Smooth muscle cell (in vitro differentiated cells): ENCODE results near the gene MAPKAP1. TPM values are rescaled to one million over a fixed set of nuclear protein-coding genes. Genes with fewer than 3 reads are reported as not detected.

Experiments used
- DNase-seq: peaks from one replicate; lab custom pipeline; 2025; ENCODE audit not compliant: unreplicated experiment; lab: John Stamatoyannopoulos, UW
- H2AFZ ChIP-seq: fragments of 200-600 bp; sonication (generic); 2 replicates; pipeline ENCODE4 v1.6.0; 2016; ENCODE audit warnings: antibody characterized with exemption, low read depth, mild to moderate bottlenecking
- H3F3A ChIP-seq: fragments of 200-600 bp; sonication (generic); 2 replicates; pipeline ENCODE4 v1.6.0; 2017; ENCODE audit warnings: antibody characterized with exemption, low read depth
- H3K27ac ChIP-seq: fragments of 200-600 bp; sonication (generic); 2 replicates; pipeline ENCODE4 v1.5.1; 2016; ENCODE audit warnings: low read depth, mild to moderate bottlenecking
- H3K27me3 ChIP-seq: fragments of 200-600 bp; sonication (generic); 2 replicates; pipeline ENCODE4 v1.6.1; 2016; ENCODE audit warnings: low read depth, mild to moderate bottlenecking
- H3K36me3 ChIP-seq: fragments of 200-600 bp; sonication (generic); 2 replicates; pipeline ENCODE4 v1.5.1; 2016; ENCODE audit warnings: low read depth
- H3K4me1 ChIP-seq: fragments of 200-600 bp; sonication (generic); 2 replicates; pipeline ENCODE4 v1.5.1; 2016; ENCODE audit warnings: low read depth
- H3K4me2 ChIP-seq: fragments of 200-600 bp; sonication (generic); 2 replicates; pipeline ENCODE4 v1.6.0; 2016; ENCODE audit warnings: mild to moderate bottlenecking
- H3K4me3 ChIP-seq: fragments of 200-600 bp; sonication (generic); 2 replicates; pipeline ENCODE4 v1.5.1; 2016; ENCODE audit warnings: mild to moderate bottlenecking
- H3K79me2 ChIP-seq: fragments of 200-600 bp; sonication (generic); 2 replicates; pipeline ENCODE4 v1.6.0; 2016; ENCODE audit warnings: low read depth, mild to moderate bottlenecking
- H3K9ac ChIP-seq: fragments of 200-600 bp; sonication (generic); 2 replicates; pipeline ENCODE4 v1.6.0; 2016; ENCODE audit warnings: low read depth
- H3K9me3 ChIP-seq: fragments of 200-600 bp; sonication (generic); replicated peaks from 2 replicates; pipeline ENCODE4 v1.5.1; 2016; ENCODE audit warnings: low read depth
- H4K20me1 ChIP-seq: fragments of 200-600 bp; sonication (generic); 2 replicates; pipeline ENCODE4 v1.6.0; 2016; ENCODE audit warnings: low read depth
- WGBS: methylation state at CpG from one replicate; pipeline ENCODE4 v1.1.7; 2016; ENCODE audit warnings: low lambda C conversion rate; 5-methylcytosine and 5-hydroxymethylcytosine counted together
- polyA plus RNA-seq: library from polyadenylated mRNA; unstranded; fragments of >200 nt; fragmentation: Nextera tagmentation; extraction: Ambion mirVana; gene quantifications from 2 replicates; pipeline ENCODE4 v1.2.1, GENCODE V29; 2016
- total RNA-seq: library from RNA; depleted of rRNA; stranded (reverse); fragments of >200 nt; gene quantifications from 2 replicates; pipeline ENCODE4 v1.2.3, GENCODE V29; 2014
- TF ChIP-seq, protein P1 (sequence below): fragments of 200-600 bp; sonication (generic); IDR thresholded peaks from 2 replicates; pipeline ENCODE4 v1.5.1; 2017; ENCODE audit warnings: borderline replicate concordance, mild to moderate bottlenecking, antibody characterized with exemption; ENCODE audit not compliant: insufficient read depth, poor library complexity, severe bottlenecking

Gene MAPKAP1
- total and polyA plus RNA-seq, 2 experiments from 2014 or later = 50.1 to 74.5 TPM

GRCh38 chr9:125486576-125486975 is 220.4 kb downstream of the MAPKAP1 start:
- H3F3A ChIP-seq = no peaks in the 10 kb centered on the region
- no peak overlapping the region for H3K4me2 ChIP-seq
- 76% methylated on average over 5 of the region's 5 CpGs for WGBS
- no peaks in the 10 kb centered on the region for H3K79me2 ChIP-seq
- peaks cover 21% of the 10 kb centered on the region for H4K20me1 ChIP-seq
- TF ChIP-seq, protein P1, sequence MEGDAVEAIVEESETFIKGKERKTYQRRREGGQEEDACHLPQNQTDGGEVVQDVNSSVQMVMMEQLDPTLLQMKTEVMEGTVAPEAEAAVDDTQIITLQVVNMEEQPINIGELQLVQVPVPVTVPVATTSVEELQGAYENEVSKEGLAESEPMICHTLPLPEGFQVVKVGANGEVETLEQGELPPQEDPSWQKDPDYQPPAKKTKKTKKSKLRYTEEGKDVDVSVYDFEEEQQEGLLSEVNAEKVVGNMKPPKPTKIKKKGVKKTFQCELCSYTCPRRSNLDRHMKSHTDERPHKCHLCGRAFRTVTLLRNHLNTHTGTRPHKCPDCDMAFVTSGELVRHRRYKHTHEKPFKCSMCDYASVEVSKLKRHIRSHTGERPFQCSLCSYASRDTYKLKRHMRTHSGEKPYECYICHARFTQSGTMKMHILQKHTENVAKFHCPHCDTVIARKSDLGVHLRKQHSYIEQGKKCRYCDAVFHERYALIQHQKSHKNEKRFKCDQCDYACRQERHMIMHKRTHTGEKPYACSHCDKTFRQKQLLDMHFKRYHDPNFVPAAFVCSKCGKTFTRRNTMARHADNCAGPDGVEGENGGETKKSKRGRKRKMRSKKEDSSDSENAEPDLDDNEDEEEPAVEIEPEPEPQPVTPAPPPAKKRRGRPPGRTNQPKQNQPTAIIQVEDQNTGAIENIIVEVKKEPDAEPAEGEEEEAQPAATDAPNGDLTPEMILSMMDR = no peak
- no peak overlapping the region for H3K4me3 ChIP-seq
- H3K9me3 ChIP-seq = no peaks in the 10 kb centered on the region
- H3K27ac ChIP-seq = no peak overlapping the region
- H2AFZ ChIP-seq = no peak overlapping the region
- no peaks in the 10 kb centered on the region for H3K36me3 ChIP-seq
- H3K9ac ChIP-seq = no peak overlapping the region
- no peak for DNase-seq
- H3K27me3 ChIP-seq = no peaks in the 10 kb centered on the region
- H3K4me1 ChIP-seq = no peaks in the 10 kb centered on the region

DNA sequence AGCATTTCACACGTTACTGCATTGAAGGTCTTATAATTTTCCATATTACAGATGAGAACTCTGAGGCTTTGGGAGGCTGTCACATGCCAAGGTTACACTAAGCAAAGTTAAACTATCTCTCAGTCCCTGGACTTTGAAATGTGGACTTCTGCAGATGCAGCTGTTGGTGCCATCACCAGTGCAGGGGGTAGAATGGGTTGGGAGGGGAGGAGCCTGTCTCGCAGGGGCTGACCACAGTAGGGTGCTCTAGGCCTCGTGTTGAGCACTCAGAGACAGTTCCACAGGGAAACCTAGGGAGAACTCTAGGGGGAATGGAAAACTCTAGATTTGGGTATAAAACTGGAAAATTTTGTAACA is 220.9 kb downstream of the MAPKAP1 start:
- 80% methylated on average over 3 of the region's 3 CpGs for WGBS
- no peak overlapping the region for H3K4me3 ChIP-seq
- no peak overlapping the region for H2AFZ ChIP-seq
- DNase-seq = no peak
- TF ChIP-seq, protein P1 = no peak
- H3K9ac ChIP-seq = no peak overlapping the region
- no peaks in the 10 kb centered on the region for H3K27me3 ChIP-seq
- H4K20me1 ChIP-seq = peaks cover 21% of the 10 kb centered on the region
- no peaks in the 10 kb centered on the region for H3K36me3 ChIP-seq
- no peaks in the 10 kb centered on the region for H3K79me2 ChIP-seq
- H3K27ac ChIP-seq = no peak overlapping the region
- no peaks in the 10 kb centered on the region for H3F3A ChIP-seq
- no peak overlapping the region for H3K4me2 ChIP-seq
- H3K9me3 ChIP-seq = no peaks in the 10 kb centered on the region
- H3K4me1 ChIP-seq = no peaks in the 10 kb centered on the region

GRCh38 chr9:125485471-125486151 is 221.4 kb downstream of the MAPKAP1 start:
- 77% methylated on average over 5 of the region's 5 CpGs for WGBS
- TF ChIP-seq, protein P1 = no peak
- Histone ChIP-seq H3K9ac (no peak overlapping the region), H3K4me1 (no peaks in the 10 kb centered on the region), H3K4me3 (no peak overlapping the region), H3K79me2 (no peaks in the 10 kb centered on the region), H4K20me1 (peaks cover 21% of the 10 kb centered on the region), H3K9me3 (no peaks in the 10 kb centered on the region), H3K4me2 (no peak overlapping the region), H2AFZ (no peak overlapping the region), H3K36me3 (no peaks in the 10 kb centered on the region), H3K27me3 (no peaks in the 10 kb centered on the region), H3F3A (no peaks in the 10 kb centered on the region), H3K27ac (no peak overlapping the region)
- no peak for DNase-seq
